ENCODE measurements around the gene SERPING1.

The SERPING1 gene

GRCh38 chr11:57605028-57605420 is 7.5 kb downstream of the SERPING1 start:
- no peak for TF ChIP-seq TAF1 (IDR thresholded peaks at IDR 0.05; ENCODE audit: low read depth)
- TF ChIP-seq ZBTB7A (IDR thresholded peaks at IDR 0.05; ENCODE audit: low read depth): no peak
- no peak for TF ChIP-seq REST (IDR thresholded peaks at IDR 0.05; ENCODE audit: low read depth)
- no peak for TF ChIP-seq FOXM1 (IDR thresholded peaks at IDR 0.05; ENCODE audit: borderline replicate concordance, low read depth)
- TF ChIP-seq TCF12 (IDR thresholded peaks at IDR 0.05; ENCODE audit: low read depth): no peak
- TF ChIP-seq RAD21 (IDR thresholded peaks at IDR 0.05; ENCODE audit: low read depth): no peak
- no peak for TF ChIP-seq USF1 (IDR thresholded peaks at IDR 0.05)
- TF ChIP-seq EP300 (IDR thresholded peaks at IDR 0.05; ENCODE audit: borderline replicate concordance): no peak
- TF ChIP-seq EGR1 (IDR thresholded peaks at IDR 0.05): no peak

- TF ChIP-seq CEBPB (IDR thresholded peaks at IDR 0.05) (no peak), EGR1 (IDR thresholded peaks at IDR 0.05) (no peak), YY1 (IDR thresholded peaks at IDR 0.05; ENCODE audit: low read depth) (no peak), FOXM1 (IDR thresholded peaks at IDR 0.05; ENCODE audit: borderline replicate concordance, low read depth) (no peak), TCF12 (IDR thresholded peaks at IDR 0.05; ENCODE audit: low read depth) (no peak), CREB1 (IDR thresholded peaks at IDR 0.05; ENCODE audit: low read depth) (no peak), REST (IDR thresholded peaks at IDR 0.05; ENCODE audit: low read depth) (no peak), TEAD4 (IDR thresholded peaks at IDR 0.05) (no peak), USF1 (IDR thresholded peaks at IDR 0.05) (no peak), MAX (IDR thresholded peaks at IDR 0.05) (no peak), NFIC (IDR thresholded peaks at IDR 0.05) (no peak), ZBTB7A (IDR thresholded peaks at IDR 0.05; ENCODE audit: low read depth) (no peak), EP300 (IDR thresholded peaks at IDR 0.05; ENCODE audit: borderline replicate concordance) (no peak), RAD21 (IDR thresholded peaks at IDR 0.05; ENCODE audit: low read depth) (no peak), TAF1 (IDR thresholded peaks at IDR 0.05; ENCODE audit: low read depth) (no peak)
These were observed 12.7 kb downstream of the SERPING1 start for GRCh38 chr11:57610170-57610569.

GRCh38 chr11:57614234-57614772 is 16.8 kb downstream of the SERPING1 start:
- TF ChIP-seq RAD21 (IDR thresholded peaks at IDR 0.05; ENCODE audit: low read depth) (no peak), YY1 (IDR thresholded peaks at IDR 0.05; ENCODE audit: low read depth) (no peak), TEAD4 (IDR thresholded peaks at IDR 0.05) (no peak), CEBPB (IDR thresholded peaks at IDR 0.05) (no peak)

- TF ChIP-seq FOXM1 (IDR thresholded peaks at IDR 0.05; ENCODE audit: borderline replicate concordance, low read depth) (no peak), TCF12 (IDR thresholded peaks at IDR 0.05; ENCODE audit: low read depth) (no peak), CREB1 (IDR thresholded peaks at IDR 0.05; ENCODE audit: low read depth) (no peak), NFIC (IDR thresholded peaks at IDR 0.05) (no peak), TEAD4 (IDR thresholded peaks at IDR 0.05) (no peak), TAF1 (IDR thresholded peaks at IDR 0.05; ENCODE audit: low read depth) (no peak), USF1 (IDR thresholded peaks at IDR 0.05) (no peak), REST (IDR thresholded peaks at IDR 0.05; ENCODE audit: low read depth) (no peak), MAX (IDR thresholded peaks at IDR 0.05) (no peak), CEBPB (IDR thresholded peaks at IDR 0.05) (no peak), EP300 (IDR thresholded peaks at IDR 0.05; ENCODE audit: borderline replicate concordance) (no peak)
These were observed 17.8 kb downstream of the SERPING1 start for GRCh38 chr11:57615308-57615707.

Data from Ishikawa (cell line).